Mucosa of descending colon (tissue), 3 donors: ENCODE data around the gene CACNA1C. TPM values are rescaled to one million over a fixed set of nuclear protein-coding genes. Genes with fewer than 3 reads are reported as not detected.
"Not testable (repeated sequence)": the region's sequence is repeated elsewhere in the genome, so short reads cannot be mapped to it uniquely, and the experiment has no call there.

Experiments
- ATAC-seq: fragments of 200-7000 bp; cut with Tn5 transposase; one replicate; pipeline ENCODE4 v1.9.1; 2020; ENCODE audit warnings: mild to moderate bottlenecking, moderate library complexity
- DNase-seq, 3 donors: peaks; one replicate each; pipeline ENCODE4 v3.0.0-alpha.2; 2020
- H3K36me3 ChIP-seq: fragments of 200-600 bp; one replicate; pipeline ENCODE4 v1.8.0; 2021; ENCODE audit warnings: low read depth, mild to moderate bottlenecking
- H3K4me1 ChIP-seq: fragments of 200-600 bp; one replicate; pipeline ENCODE4 v1.8.0; 2021; ENCODE audit warnings: low read depth, mild to moderate bottlenecking
- H3K4me3 ChIP-seq: fragments of 200-600 bp; one replicate; pipeline ENCODE4 v1.8.0; 2021; ENCODE audit warnings: mild to moderate bottlenecking
- H3K9me3 ChIP-seq: fragments of 200-600 bp; one replicate; pipeline ENCODE4 v1.8.0; 2021; ENCODE audit warnings: mild to moderate bottlenecking
- intact Hi-C, 2 donors: fragments of 100-400 bp; cut with DNase I in 1 of 2; cut with micrococcal nuclease in 1 of 2; formaldehyde crosslinking; loops; one replicate each; pipeline versions ENCODE4 v1.11.0 to v1.11.1; 2022; cut with DNase I, micrococcal nuclease
- total RNA-seq, 3 donors: library from RNA; stranded (reverse); fragmentation: NEBNext Ultra II Directional in 2 of 3; extraction: Animal tissue kit (Norgen Biotek cat#: 25700) in 2 of 3; gene quantifications; one replicate each; pipeline versions ENCODE4 v1.2.1 to v1.2.4, GENCODE V29; 2021 to 2023
- TF ChIP-seq, protein P1 (sequence below): fragments of 200-600 bp; IDR thresholded peaks from one replicate; pipeline ENCODE4 v1.8.0; 2022; ENCODE audit warnings: antibody characterized with exemption, mild to moderate bottlenecking
- donor health status: DM: no; HTN: no; CAD: no; lungs with moderate emphysema.
- donor health status: DM: no; HTN: no; CAD: no.
- donor health status: DM: no; HTN: yes; CAD: no.

The CACNA1C gene
- total RNA-seq, 3 donors from 2014 or later: 5.5 to 89.4 (median 9.2) TPM

GRCh38 chr12:2739069-2739468 lies 686.3 kb downstream of the CACNA1C start:
- intact Hi-C loops: loop anchor here in 1 of 2 donors (2.0 kb wide), 1 partner anchor 46 kb away; no protein-coding TSS in a partner anchor
- H3K4me3 ChIP-seq: no peak overlapping the region
- ATAC-seq (no peak), DNase-seq (no peak)
- H3K9me3 ChIP-seq: no peaks in the 10 kb centered on the region
- TF ChIP-seq, protein P1, sequence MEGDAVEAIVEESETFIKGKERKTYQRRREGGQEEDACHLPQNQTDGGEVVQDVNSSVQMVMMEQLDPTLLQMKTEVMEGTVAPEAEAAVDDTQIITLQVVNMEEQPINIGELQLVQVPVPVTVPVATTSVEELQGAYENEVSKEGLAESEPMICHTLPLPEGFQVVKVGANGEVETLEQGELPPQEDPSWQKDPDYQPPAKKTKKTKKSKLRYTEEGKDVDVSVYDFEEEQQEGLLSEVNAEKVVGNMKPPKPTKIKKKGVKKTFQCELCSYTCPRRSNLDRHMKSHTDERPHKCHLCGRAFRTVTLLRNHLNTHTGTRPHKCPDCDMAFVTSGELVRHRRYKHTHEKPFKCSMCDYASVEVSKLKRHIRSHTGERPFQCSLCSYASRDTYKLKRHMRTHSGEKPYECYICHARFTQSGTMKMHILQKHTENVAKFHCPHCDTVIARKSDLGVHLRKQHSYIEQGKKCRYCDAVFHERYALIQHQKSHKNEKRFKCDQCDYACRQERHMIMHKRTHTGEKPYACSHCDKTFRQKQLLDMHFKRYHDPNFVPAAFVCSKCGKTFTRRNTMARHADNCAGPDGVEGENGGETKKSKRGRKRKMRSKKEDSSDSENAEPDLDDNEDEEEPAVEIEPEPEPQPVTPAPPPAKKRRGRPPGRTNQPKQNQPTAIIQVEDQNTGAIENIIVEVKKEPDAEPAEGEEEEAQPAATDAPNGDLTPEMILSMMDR: no peak
- no peaks in the 10 kb centered on the region for H3K4me1 ChIP-seq
- no peaks in the 10 kb centered on the region for H3K36me3 ChIP-seq

- DNase-seq: peak in 1 of 3 donors; percentile 74
- Histone ChIP-seq H3K4me3 (no peak overlapping the region), H3K36me3 (no peaks in the 10 kb centered on the region), H3K9me3 (no peaks in the 10 kb centered on the region), H3K4me1 (no peaks in the 10 kb centered on the region)
- peak; percentile 53 for ATAC-seq
- TF ChIP-seq, protein P1: no peak
- intact Hi-C loops: loop anchor here in 1 of 2 donors (2.0 kb wide), 1 partner anchor 45 kb away; no protein-coding TSS in a partner anchor
These were observed 687.2 kb downstream of the CACNA1C start for GRCh38 chr12:2739832-2740641.

DNA sequence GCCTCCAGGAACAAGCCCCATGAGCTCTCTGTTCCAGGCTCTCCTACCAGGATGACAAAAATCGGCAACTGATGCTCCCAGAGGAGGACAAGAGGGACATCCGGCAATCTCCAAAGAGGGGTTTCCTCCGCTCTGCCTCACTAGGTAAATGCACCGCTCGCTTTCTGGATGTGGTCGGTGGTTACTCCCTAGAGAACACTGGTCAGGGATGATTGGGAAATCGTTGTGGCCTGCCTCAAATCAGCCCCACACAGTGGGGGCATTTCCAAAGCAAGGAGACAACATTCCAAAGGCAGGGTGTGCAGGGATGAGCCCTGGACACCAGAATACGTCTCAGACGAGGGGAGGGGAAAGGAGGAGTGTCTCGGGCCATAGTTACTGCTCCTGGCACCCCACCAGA lies 689.2 kb downstream of the CACNA1C start:
- H3K4me3 ChIP-seq, intact Hi-C loops, ATAC-seq, H3K9me3 ChIP-seq, DNase-seq, H3K4me1 ChIP-seq, H3K36me3 ChIP-seq: not testable (repeated sequence)

GRCh38 chr12:2743478-2743877 lies 690.7 kb downstream of the CACNA1C start:
- ATAC-seq: no peak
- Histone ChIP-seq H3K36me3 (no peaks in the 10 kb centered on the region), H3K4me3 (no peak overlapping the region), H3K9me3 (no peaks in the 10 kb centered on the region), H3K4me1 (no peaks in the 10 kb centered on the region)
- TF ChIP-seq, protein P1: no peak
- intact Hi-C loops: no loop called here
- DNase-seq: no peak

GRCh38 chr12:2745655-2746054 lies 692.9 kb downstream of the CACNA1C start:
- no peak overlapping the region for H3K4me3 ChIP-seq
- intact Hi-C loops: no loop called here
- DNase-seq (no peak), ATAC-seq (no peak)
- no peaks in the 10 kb centered on the region for H3K9me3 ChIP-seq
- TF ChIP-seq, protein P1: no peak
- H3K4me1 ChIP-seq: no peaks in the 10 kb centered on the region
- no peaks in the 10 kb centered on the region for H3K36me3 ChIP-seq

Other genes starting within 250 kb of the CACNA1C start
- not detected for gene LRTM2, start 232.4 kb upstream of the CACNA1C start, total RNA-seq
- 1 to 10 TPM; 3.9 to 9.3 (median 4.8) TPM for gene CACNA2D4, start 134.3 kb upstream of the CACNA1C start, total RNA-seq
- gene DCP1B, start 48.5 kb upstream of the CACNA1C start, total RNA-seq: 10 to 100 TPM; 10.1 to 27.3 (median 12.6) TPM